Sigmoid colon (tissue), 7 donors: Measurements from ENCODE around the gene MAML3. TPM values are rescaled to one million over a fixed set of nuclear protein-coding genes. Genes with fewer than 3 reads are reported as not detected.

Source experiments
- DNase-seq: peaks from one replicate; pipeline ENCODE4 v3.0.0-alpha.2; 2019
- H3K27ac ChIP-seq, 4 donors: fragments of 200-600 bp; sonication (generic); one replicate each; pipeline ENCODE4 v1.5.1; 2016 to 2019; ENCODE audit warnings: mild to moderate bottlenecking in 1 of 4
- H3K27me3 ChIP-seq, 3 donors: fragments of 200-600 bp; sonication (generic); one replicate each; pipeline ENCODE4 v1.5.1; 2019; ENCODE audit warnings: mild to moderate bottlenecking in 1 of 3
- H3K36me3 ChIP-seq, 4 donors: fragments of 200-600 bp; sonication (generic); one replicate each; pipeline ENCODE4 v1.5.1; 2016 to 2019
- H3K4me1 ChIP-seq, 4 donors: fragments of 200-600 bp; sonication (generic); one replicate each; pipeline ENCODE4 v1.5.1; 2017 to 2019
- H3K4me3 ChIP-seq, 4 donors: fragments of 200-600 bp; sonication (generic); one replicate each; pipeline ENCODE4 v1.5.1; 2017 to 2019; ENCODE audit warnings: mild to moderate bottlenecking in 2 of 4, moderate library complexity in 1 of 4
- H3K9me3 ChIP-seq, 4 donors: fragments of 200-600 bp in 3 of 4; sonication (generic) in 3 of 4; one replicate each; pipeline versions ENCODE4 v1.5.1 to v1.6.1; 2013 to 2019
- EP300 ChIP-seq, 4 donors: sonication (generic); formaldehyde crosslinking; IDR thresholded peaks; one replicate each; pipeline ENCODE4 v1.6.1; 2017; ENCODE audit warnings: antibody characterized with exemption in 4 of 4
- POLR2A ChIP-seq, 2 donors: fragments of 450-650 bp; IDR thresholded peaks; one replicate each; pipeline ENCODE4 v1.6.1; 2016; ENCODE audit warnings: antibody characterized with exemption in 2 of 2, mild to moderate bottlenecking in 2 of 2, moderate library complexity in 2 of 2
- POLR2AphosphoS5 ChIP-seq, 4 donors: sonication (generic); formaldehyde crosslinking; IDR thresholded peaks; one replicate each; pipeline ENCODE4 v1.6.1; 2017; ENCODE audit warnings: antibody characterized with exemption in 4 of 4
- WGBS, 2 donors: extraction: QIAGEN DNeasy Blood & Tissue Kit; methylation state at CpG; one replicate each; pipeline ENCODE4 v1.1.7; 2013; 5-methylcytosine and 5-hydroxymethylcytosine counted together
- intact Hi-C: fragments of 100-400 bp; cut with DNase I; formaldehyde crosslinking; loops from one replicate; pipeline ENCODE4 v1.15.1; 2023
- polyA plus RNA-seq, 3 donors: library from polyadenylated mRNA; stranded (reverse); fragments of 200-250 nt; gene quantifications; one replicate each; pipeline ENCODE4 v1.2.3, GENCODE V29; 2013
- total RNA-seq, 4 donors: library from RNA; depleted of rRNA; stranded (reverse); fragments of >200 nt; gene quantifications; one replicate each; pipeline ENCODE4 v1.1.0, GENCODE V29; 2016
- TF ChIP-seq, protein P1 (sequence below), 4 experiments: fragments of 450-650 bp in 3 of 4; fragments of 200-600 bp in 1 of 4; IDR thresholded peaks; one replicate each; pipeline ENCODE4 v1.5.1; 2016 to 2019; ENCODE audit warnings: antibody characterized with exemption in 4 of 4, mild to moderate bottlenecking in 3 of 4, moderate library complexity in 2 of 4
- donor health status: healthy with polysubstance abuse.
- donor health status: Bipolar disorder and iron deficiency.
- donor health status: healthy.

Gene MAML3
- total and polyA plus RNA-seq, 7 donors, result 3.5 to 16.3 (median 5.4) TPM

GRCh38 chr4:139833151-139833910, 320.7 kb downstream of the MAML3 start:
- Histone ChIP-seq H3K27me3 (no peaks in the 10 kb centered on the region), H3K4me1 (no peaks in the 10 kb centered on the region), H3K9me3 (no peaks in the 10 kb centered on the region), H3K27ac (no peak overlapping the region), H3K36me3 (no peaks in the 10 kb centered on the region), H3K4me3 (no peak overlapping the region)
- no peak for DNase-seq
- intact Hi-C loops, result no loop called here
- TF ChIP-seq POLR2AphosphoS5 (IDR thresholded peaks at IDR 0.05) (no peak), POLR2A (IDR thresholded peaks at IDR 0.05) (no peak)
- 82 to 90% methylated on average over 21 of the region's 21 CpGs for WGBS, 2 donors

GRCh38 chr4:139828966-139829664, 324.9 kb downstream of the MAML3 start:
- Histone ChIP-seq H3K9me3 (no peaks in the 10 kb centered on the region), H3K27me3 (no peaks in the 10 kb centered on the region), H3K4me1 (no peaks in the 10 kb centered on the region), H3K36me3 (no peaks in the 10 kb centered on the region), H3K27ac (no peak overlapping the region), H3K4me3 (no peak overlapping the region)
- DNase-seq, result no peak
- intact Hi-C loops, result no loop called here
- WGBS, 2 donors, result 82 to 89% methylated on average over 7 of the region's 7 CpGs
- TF ChIP-seq POLR2A (IDR thresholded peaks at IDR 0.05) (no peak), POLR2AphosphoS5 (IDR thresholded peaks at IDR 0.05) (no peak), EP300 (IDR thresholded peaks at IDR 0.05) (no peak)
- TF ChIP-seq, protein P1, sequence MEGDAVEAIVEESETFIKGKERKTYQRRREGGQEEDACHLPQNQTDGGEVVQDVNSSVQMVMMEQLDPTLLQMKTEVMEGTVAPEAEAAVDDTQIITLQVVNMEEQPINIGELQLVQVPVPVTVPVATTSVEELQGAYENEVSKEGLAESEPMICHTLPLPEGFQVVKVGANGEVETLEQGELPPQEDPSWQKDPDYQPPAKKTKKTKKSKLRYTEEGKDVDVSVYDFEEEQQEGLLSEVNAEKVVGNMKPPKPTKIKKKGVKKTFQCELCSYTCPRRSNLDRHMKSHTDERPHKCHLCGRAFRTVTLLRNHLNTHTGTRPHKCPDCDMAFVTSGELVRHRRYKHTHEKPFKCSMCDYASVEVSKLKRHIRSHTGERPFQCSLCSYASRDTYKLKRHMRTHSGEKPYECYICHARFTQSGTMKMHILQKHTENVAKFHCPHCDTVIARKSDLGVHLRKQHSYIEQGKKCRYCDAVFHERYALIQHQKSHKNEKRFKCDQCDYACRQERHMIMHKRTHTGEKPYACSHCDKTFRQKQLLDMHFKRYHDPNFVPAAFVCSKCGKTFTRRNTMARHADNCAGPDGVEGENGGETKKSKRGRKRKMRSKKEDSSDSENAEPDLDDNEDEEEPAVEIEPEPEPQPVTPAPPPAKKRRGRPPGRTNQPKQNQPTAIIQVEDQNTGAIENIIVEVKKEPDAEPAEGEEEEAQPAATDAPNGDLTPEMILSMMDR (IDR thresholded peaks at IDR 0.05), result no peak

- Histone ChIP-seq H3K4me1 (no peaks in the 10 kb centered on the region), H3K27me3 (no peaks in the 10 kb centered on the region), H3K27ac (no peak overlapping the region), H3K9me3 (no peaks in the 10 kb centered on the region), H3K4me3 (no peak overlapping the region), H3K36me3 (no peaks in the 10 kb centered on the region)
- TF ChIP-seq, protein P1 (IDR thresholded peaks at IDR 0.05), result no peak
- no peak for TF ChIP-seq POLR2A (IDR thresholded peaks at IDR 0.05)
- no peak for TF ChIP-seq EP300 (IDR thresholded peaks at IDR 0.05)
- no peak for DNase-seq
- WGBS, 2 donors, result 82 to 93% methylated on average over 8 of the region's 8 CpGs
- intact Hi-C loops, result no loop called here
These were observed 327.6 kb downstream of the MAML3 start for GRCh38 chr4:139826426-139826825.

GRCh38 chr4:139825523-139826014, 328.4 kb downstream of the MAML3 start:
- Histone ChIP-seq H3K27ac (no peak overlapping the region), H3K4me1 (no peaks in the 10 kb centered on the region), H3K9me3 (no peaks in the 10 kb centered on the region), H3K27me3 (no peaks in the 10 kb centered on the region), H3K4me3 (no peak overlapping the region), H3K36me3 (no peaks in the 10 kb centered on the region)
- no peak for DNase-seq
- no peak for TF ChIP-seq POLR2AphosphoS5 (IDR thresholded peaks at IDR 0.05)
- TF ChIP-seq, protein P1 (IDR thresholded peaks at IDR 0.05), result no peak
- TF ChIP-seq POLR2A (IDR thresholded peaks at IDR 0.05), result no peak
- no peak for TF ChIP-seq EP300 (IDR thresholded peaks at IDR 0.05)
- 86 to 89% methylated on average over 13 of the region's 13 CpGs for WGBS, 2 donors
- intact Hi-C loops, result no loop called here

DNA sequence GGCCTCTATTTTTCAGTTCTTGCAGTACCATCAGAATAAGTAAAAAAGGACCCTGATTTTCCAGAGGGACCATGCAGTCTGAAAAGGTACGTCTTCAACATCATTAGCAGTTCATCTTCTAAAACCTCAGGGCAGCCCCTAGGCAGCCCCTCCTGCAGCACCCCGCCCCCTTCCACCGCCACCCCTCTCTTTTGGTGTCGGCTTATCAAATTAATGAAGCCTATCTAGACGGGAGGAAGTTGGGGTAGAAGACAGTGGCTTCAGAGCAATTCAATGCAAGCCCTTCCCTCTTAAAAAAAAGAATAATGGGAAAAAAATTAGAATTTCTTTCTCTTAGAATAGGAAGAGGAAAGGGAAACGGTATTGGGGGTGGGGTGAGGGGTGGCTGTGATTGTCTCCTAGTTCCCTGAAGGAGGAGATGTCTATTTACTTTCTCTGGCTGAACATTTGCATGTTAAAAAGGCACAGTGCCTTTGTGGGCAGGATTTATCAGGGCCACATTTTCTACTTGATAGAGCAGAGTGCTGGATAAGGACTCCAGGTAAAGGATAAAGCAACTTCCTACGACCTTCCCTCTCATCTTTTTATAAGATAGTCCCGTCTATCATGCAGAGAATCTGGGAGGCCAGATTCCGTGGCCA, 329.0 kb downstream of the MAML3 start:
- 87 to 90% methylated on average over 9 of the region's 9 CpGs for WGBS, 2 donors
- Histone ChIP-seq H3K27me3 (no peaks in the 10 kb centered on the region), H3K27ac (no peak overlapping the region), H3K4me3 (no peak overlapping the region), H3K4me1 (no peaks in the 10 kb centered on the region), H3K36me3 (no peaks in the 10 kb centered on the region), H3K9me3 (no peaks in the 10 kb centered on the region)
- TF ChIP-seq, protein P1 (IDR thresholded peaks at IDR 0.05), result no peak
- TF ChIP-seq POLR2AphosphoS5 (IDR thresholded peaks at IDR 0.05) (no peak), EP300 (IDR thresholded peaks at IDR 0.05) (no peak), POLR2A (IDR thresholded peaks at IDR 0.05) (no peak)
- intact Hi-C loops, result no loop called here
- DNase-seq, result no peak
